ENCODE measurements around the gene IFI16.

IFI16 gene

GRCh38 chr1:159066108-159066507 is 56.4 kb downstream of the IFI16 start:
- DNase-seq (ENCODE audit: low read depth, low spot score) = no peak
- in situ Hi-C loops (cut with HindIII; ENCODE audit: low sequenced_read_pairs) = no loop called here
- no peak for TF ChIP-seq CTCF (IDR thresholded peaks at IDR 0.05; ENCODE audit: low read depth, low read length)
- H3K4me3 ChIP-seq (ENCODE audit: low read depth, low read length) = no peak overlapping the region

- no peak for DNase-seq (ENCODE audit: low read depth, low spot score)
- TF ChIP-seq CTCF (IDR thresholded peaks at IDR 0.05; ENCODE audit: low read depth, low read length) = no peak
- H3K4me3 ChIP-seq (ENCODE audit: low read depth, low read length) = no peak overlapping the region
- in situ Hi-C loops (cut with HindIII; ENCODE audit: low sequenced_read_pairs) = no loop called here
Observed at GRCh38 chr1:159067699-159068621, 58.3 kb downstream of the IFI16 start.

GRCh38 chr1:159068886-159069285 is 59.2 kb downstream of the IFI16 start:
- peak; percentile 28 for DNase-seq (ENCODE audit: low read depth, low spot score)
- in situ Hi-C loops (cut with HindIII; ENCODE audit: low sequenced_read_pairs) = no loop called here
- no peak overlapping the region for H3K4me3 ChIP-seq (ENCODE audit: low read depth, low read length)
- no peak for TF ChIP-seq CTCF (IDR thresholded peaks at IDR 0.05; ENCODE audit: low read depth, low read length)

GRCh38 chr1:159071970-159072582 is 62.4 kb downstream of the IFI16 start:
- peak; percentile 72 for DNase-seq (ENCODE audit: low read depth, low spot score)
- in situ Hi-C loops (cut with HindIII; ENCODE audit: low sequenced_read_pairs) = no loop called here
- TF ChIP-seq CTCF (IDR thresholded peaks at IDR 0.05; ENCODE audit: low read depth, low read length) = peak; percentile 65
- H3K4me3 ChIP-seq (ENCODE audit: low read depth, low read length) = no peak overlapping the region

GRCh38 chr1:159076438-159077119 is 66.9 kb downstream of the IFI16 start, which contains the start of gene AIM2:
Gene AIM2, minus strand, starts transcription at chr1:159076766. Its CDS starts 3,267 bp downstream, at chr1:159073499.
- no peak within 1 kb of the TSS for H3K4me3 ChIP-seq (ENCODE audit: low read depth, low read length)
- no peak for TF ChIP-seq CTCF (IDR thresholded peaks at IDR 0.05; ENCODE audit: low read depth, low read length)
- in situ Hi-C loops (cut with HindIII; ENCODE audit: low sequenced_read_pairs) = no loop called here
- no peak for DNase-seq (ENCODE audit: low read depth, low spot score)

- no peak for DNase-seq (ENCODE audit: low read depth, low spot score)
- in situ Hi-C loops (cut with HindIII; ENCODE audit: low sequenced_read_pairs) = no loop called here
- TF ChIP-seq CTCF (IDR thresholded peaks at IDR 0.05; ENCODE audit: low read depth, low read length) = no peak
- no peak overlapping the region for H3K4me3 ChIP-seq (ENCODE audit: low read depth, low read length)
Observed at GRCh38 chr1:159077120-159077961, 67.6 kb downstream of the IFI16 start.

Data from astrocyte of the spinal cord (primary cell).